ENCODE results near the gene SLC6A17.

- TF ChIP-seq CTCF (IDR thresholded peaks at IDR 0.05; ENCODE audit: low read depth, low read length) = no peak
- no peak for TF ChIP-seq EZH2phosphoT487 (IDR thresholded peaks at IDR 0.05; ENCODE audit: low read depth)
These were observed 93.3 kb downstream of the SLC6A17 start for GRCh38 chr1:110243574-110243973.
